ENCODE measurements around the gene AOPEP.

The AOPEP gene

GRCh38 chr9:95000821-95001220, 274.3 kb downstream of the AOPEP start:
- no peak for TF ChIP-seq TCF12 (IDR thresholded peaks at IDR 0.05; ENCODE audit: low read depth)
- no peak for TF ChIP-seq TAF1 (IDR thresholded peaks at IDR 0.05; ENCODE audit: low read depth)
- TF ChIP-seq TEAD4 (IDR thresholded peaks at IDR 0.05), result no peak
- TF ChIP-seq EP300 (IDR thresholded peaks at IDR 0.05; ENCODE audit: borderline replicate concordance), result no peak
- no peak for TF ChIP-seq CREB1 (IDR thresholded peaks at IDR 0.05; ENCODE audit: low read depth)
- TF ChIP-seq, protein P1, sequence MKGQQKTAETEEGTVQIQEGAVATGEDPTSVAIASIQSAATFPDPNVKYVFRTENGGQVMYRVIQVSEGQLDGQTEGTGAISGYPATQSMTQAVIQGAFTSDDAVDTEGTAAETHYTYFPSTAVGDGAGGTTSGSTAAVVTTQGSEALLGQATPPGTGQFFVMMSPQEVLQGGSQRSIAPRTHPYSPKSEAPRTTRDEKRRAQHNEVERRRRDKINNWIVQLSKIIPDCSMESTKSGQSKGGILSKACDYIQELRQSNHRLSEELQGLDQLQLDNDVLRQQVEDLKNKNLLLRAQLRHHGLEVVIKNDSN (IDR thresholded peaks at IDR 0.05), result no peak
- TF ChIP-seq YY1 (IDR thresholded peaks at IDR 0.05; ENCODE audit: low read depth), result no peak
- no peak for TF ChIP-seq ZBTB7A (IDR thresholded peaks at IDR 0.05; ENCODE audit: low read depth)
- no peak for TF ChIP-seq CEBPB (IDR thresholded peaks at IDR 0.05)
- no peak for TF ChIP-seq RAD21 (IDR thresholded peaks at IDR 0.05; ENCODE audit: low read depth)
- no peak for TF ChIP-seq FOXM1 (IDR thresholded peaks at IDR 0.05; ENCODE audit: borderline replicate concordance, low read depth)
- no peak for TF ChIP-seq MAX (IDR thresholded peaks at IDR 0.05)
- TF ChIP-seq NFIC (IDR thresholded peaks at IDR 0.05), result no peak

DNA sequence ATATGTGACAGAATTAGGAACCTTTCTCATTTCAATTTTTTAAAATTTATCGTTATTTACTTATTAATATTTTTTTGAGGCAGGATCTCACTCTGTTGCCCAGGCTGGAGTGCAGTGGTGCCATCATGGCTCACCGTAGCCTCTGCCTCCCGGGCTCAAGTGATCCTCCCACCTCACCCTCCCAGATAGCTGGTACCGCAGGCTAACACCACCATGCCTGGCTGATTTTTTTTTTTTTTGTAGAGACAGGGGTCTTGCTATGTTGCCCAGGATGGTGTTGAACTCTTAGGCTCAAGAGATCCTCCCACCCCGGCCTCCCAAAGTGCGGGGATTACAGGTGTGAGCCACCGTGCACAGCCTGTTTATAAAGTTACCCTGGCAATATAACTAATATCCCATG, 275.2 kb downstream of the AOPEP start:
- TF ChIP-seq NFIC (IDR thresholded peaks at IDR 0.05) (no peak), TAF1 (IDR thresholded peaks at IDR 0.05; ENCODE audit: low read depth) (no peak), EGR1 (IDR thresholded peaks at IDR 0.05) (no peak), FOXM1 (IDR thresholded peaks at IDR 0.05; ENCODE audit: borderline replicate concordance, low read depth) (no peak), YY1 (IDR thresholded peaks at IDR 0.05; ENCODE audit: low read depth) (no peak), MAX (IDR thresholded peaks at IDR 0.05) (no peak), RAD21 (IDR thresholded peaks at IDR 0.05; ENCODE audit: low read depth) (no peak), CREB1 (IDR thresholded peaks at IDR 0.05; ENCODE audit: low read depth) (no peak), CEBPB (IDR thresholded peaks at IDR 0.05) (no peak), TCF12 (IDR thresholded peaks at IDR 0.05; ENCODE audit: low read depth) (no peak), EP300 (IDR thresholded peaks at IDR 0.05; ENCODE audit: borderline replicate concordance) (no peak)
- TF ChIP-seq, protein P1 (IDR thresholded peaks at IDR 0.05), result no peak

- 0 out of 2 replicates have a peak, but pooled peaks have one; percentile 16 for TF ChIP-seq RAD21 (IDR thresholded peaks at IDR 0.05; ENCODE audit: low read depth)
- TF ChIP-seq ZBTB7A (IDR thresholded peaks at IDR 0.05; ENCODE audit: low read depth), result no peak
Measured at GRCh38 chr9:95003689-95004410, 277.4 kb downstream of the AOPEP start.

- TF ChIP-seq RAD21 (IDR thresholded peaks at IDR 0.05; ENCODE audit: low read depth) (no peak), CREB1 (IDR thresholded peaks at IDR 0.05; ENCODE audit: low read depth) (no peak), EP300 (IDR thresholded peaks at IDR 0.05; ENCODE audit: borderline replicate concordance) (no peak), MAX (IDR thresholded peaks at IDR 0.05) (no peak), TEAD4 (IDR thresholded peaks at IDR 0.05) (no peak), FOXM1 (IDR thresholded peaks at IDR 0.05; ENCODE audit: borderline replicate concordance, low read depth) (no peak), CEBPB (IDR thresholded peaks at IDR 0.05) (no peak), NFIC (IDR thresholded peaks at IDR 0.05) (no peak), YY1 (IDR thresholded peaks at IDR 0.05; ENCODE audit: low read depth) (no peak), EGR1 (IDR thresholded peaks at IDR 0.05) (peak; percentile 8; the same call in 1 of the 2 replicates), TCF12 (IDR thresholded peaks at IDR 0.05; ENCODE audit: low read depth) (no peak), TAF1 (IDR thresholded peaks at IDR 0.05; ENCODE audit: low read depth) (peak; percentile 41), ZBTB7A (IDR thresholded peaks at IDR 0.05; ENCODE audit: low read depth) (peak; percentile 65; the same call in 1 of the 2 replicates)
- TF ChIP-seq, protein P2, sequence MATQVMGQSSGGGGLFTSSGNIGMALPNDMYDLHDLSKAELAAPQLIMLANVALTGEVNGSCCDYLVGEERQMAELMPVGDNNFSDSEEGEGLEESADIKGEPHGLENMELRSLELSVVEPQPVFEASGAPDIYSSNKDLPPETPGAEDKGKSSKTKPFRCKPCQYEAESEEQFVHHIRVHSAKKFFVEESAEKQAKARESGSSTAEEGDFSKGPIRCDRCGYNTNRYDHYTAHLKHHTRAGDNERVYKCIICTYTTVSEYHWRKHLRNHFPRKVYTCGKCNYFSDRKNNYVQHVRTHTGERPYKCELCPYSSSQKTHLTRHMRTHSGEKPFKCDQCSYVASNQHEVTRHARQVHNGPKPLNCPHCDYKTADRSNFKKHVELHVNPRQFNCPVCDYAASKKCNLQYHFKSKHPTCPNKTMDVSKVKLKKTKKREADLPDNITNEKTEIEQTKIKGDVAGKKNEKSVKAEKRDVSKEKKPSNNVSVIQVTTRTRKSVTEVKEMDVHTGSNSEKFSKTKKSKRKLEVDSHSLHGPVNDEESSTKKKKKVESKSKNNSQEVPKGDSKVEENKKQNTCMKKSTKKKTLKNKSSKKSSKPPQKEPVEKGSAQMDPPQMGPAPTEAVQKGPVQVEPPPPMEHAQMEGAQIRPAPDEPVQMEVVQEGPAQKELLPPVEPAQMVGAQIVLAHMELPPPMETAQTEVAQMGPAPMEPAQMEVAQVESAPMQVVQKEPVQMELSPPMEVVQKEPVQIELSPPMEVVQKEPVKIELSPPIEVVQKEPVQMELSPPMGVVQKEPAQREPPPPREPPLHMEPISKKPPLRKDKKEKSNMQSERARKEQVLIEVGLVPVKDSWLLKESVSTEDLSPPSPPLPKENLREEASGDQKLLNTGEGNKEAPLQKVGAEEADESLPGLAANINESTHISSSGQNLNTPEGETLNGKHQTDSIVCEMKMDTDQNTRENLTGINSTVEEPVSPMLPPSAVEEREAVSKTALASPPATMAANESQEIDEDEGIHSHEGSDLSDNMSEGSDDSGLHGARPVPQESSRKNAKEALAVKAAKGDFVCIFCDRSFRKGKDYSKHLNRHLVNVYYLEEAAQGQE (IDR thresholded peaks at IDR 0.05; ENCODE audit: low read depth), result no peak
- TF ChIP-seq, protein P1 (IDR thresholded peaks at IDR 0.05), result peak; percentile 8; the same call in 1 of the 2 replicates
Measured at GRCh38 chr9:95004411-95005277, 278.1 kb downstream of the AOPEP start.

- TF ChIP-seq TCF12 (IDR thresholded peaks at IDR 0.05; ENCODE audit: low read depth), result no peak
- TF ChIP-seq EP300 (IDR thresholded peaks at IDR 0.05; ENCODE audit: borderline replicate concordance), result no peak
- TF ChIP-seq EGR1 (IDR thresholded peaks at IDR 0.05), result no peak
- no peak for TF ChIP-seq YY1 (IDR thresholded peaks at IDR 0.05; ENCODE audit: low read depth)
- TF ChIP-seq CREB1 (IDR thresholded peaks at IDR 0.05; ENCODE audit: low read depth), result no peak
- no peak for TF ChIP-seq MAX (IDR thresholded peaks at IDR 0.05)
Measured at GRCh38 chr9:95005278-95006143, 279.0 kb downstream of the AOPEP start.
